Measurements from ENCODE around the gene HEPHL1. TPM values are rescaled to one million over a fixed set of nuclear protein-coding genes. Genes with fewer than 3 reads are reported as not detected.

The HEPHL1 gene
- total RNA-seq, 1 donor from 2014 or later = not detected

DNA sequence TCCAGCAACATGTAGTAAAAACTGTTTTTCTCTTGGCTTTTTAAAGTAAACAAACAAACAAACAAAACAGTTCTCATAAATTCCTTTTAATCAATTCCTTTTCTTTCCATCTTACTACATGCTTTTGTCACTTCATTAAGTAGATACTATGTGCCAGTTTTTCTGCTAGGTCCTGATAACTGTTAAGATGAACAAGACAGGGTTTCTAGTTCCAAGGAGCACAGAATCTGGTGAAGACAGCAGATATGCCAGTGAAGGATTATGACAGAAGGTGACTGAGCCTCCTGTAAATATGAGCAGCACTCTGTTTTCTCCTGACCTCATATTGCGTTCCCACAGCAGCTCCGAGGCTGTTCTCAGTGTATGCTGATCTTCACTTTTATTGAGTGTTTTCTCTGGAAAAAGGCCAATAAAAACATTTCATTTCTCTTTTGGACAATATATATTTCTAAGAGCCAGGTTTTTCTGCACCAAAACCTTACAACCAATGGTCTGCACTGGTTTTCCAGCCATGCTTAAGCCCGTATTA, 45.8 kb downstream of the HEPHL1 start:
- no peaks in the 10 kb centered on the region for H3K4me1 Mint-ChIP-seq (ENCODE audit: unreplicated experiment)
- H3K4me3 Mint-ChIP-seq (ENCODE audit: unreplicated experiment) = no peak overlapping the region
- DNase-seq (ENCODE audit: extremely low spot score, unreplicated experiment) = no peak
- H3K9me3 Mint-ChIP-seq (ENCODE audit: unreplicated experiment) = no peaks in the 10 kb centered on the region
- H3K27ac Mint-ChIP-seq (ENCODE audit: unreplicated experiment) = no peak overlapping the region
- no peaks in the 10 kb centered on the region for H3K36me3 Mint-ChIP-seq (ENCODE audit: unreplicated experiment)
- peaks cover 17% of the 10 kb centered on the region for H3K27me3 Mint-ChIP-seq (ENCODE audit: unreplicated experiment)
- TF ChIP-seq, protein P1, sequence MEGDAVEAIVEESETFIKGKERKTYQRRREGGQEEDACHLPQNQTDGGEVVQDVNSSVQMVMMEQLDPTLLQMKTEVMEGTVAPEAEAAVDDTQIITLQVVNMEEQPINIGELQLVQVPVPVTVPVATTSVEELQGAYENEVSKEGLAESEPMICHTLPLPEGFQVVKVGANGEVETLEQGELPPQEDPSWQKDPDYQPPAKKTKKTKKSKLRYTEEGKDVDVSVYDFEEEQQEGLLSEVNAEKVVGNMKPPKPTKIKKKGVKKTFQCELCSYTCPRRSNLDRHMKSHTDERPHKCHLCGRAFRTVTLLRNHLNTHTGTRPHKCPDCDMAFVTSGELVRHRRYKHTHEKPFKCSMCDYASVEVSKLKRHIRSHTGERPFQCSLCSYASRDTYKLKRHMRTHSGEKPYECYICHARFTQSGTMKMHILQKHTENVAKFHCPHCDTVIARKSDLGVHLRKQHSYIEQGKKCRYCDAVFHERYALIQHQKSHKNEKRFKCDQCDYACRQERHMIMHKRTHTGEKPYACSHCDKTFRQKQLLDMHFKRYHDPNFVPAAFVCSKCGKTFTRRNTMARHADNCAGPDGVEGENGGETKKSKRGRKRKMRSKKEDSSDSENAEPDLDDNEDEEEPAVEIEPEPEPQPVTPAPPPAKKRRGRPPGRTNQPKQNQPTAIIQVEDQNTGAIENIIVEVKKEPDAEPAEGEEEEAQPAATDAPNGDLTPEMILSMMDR (IDR thresholded peaks at IDR 0.05) = no peak

DNA sequence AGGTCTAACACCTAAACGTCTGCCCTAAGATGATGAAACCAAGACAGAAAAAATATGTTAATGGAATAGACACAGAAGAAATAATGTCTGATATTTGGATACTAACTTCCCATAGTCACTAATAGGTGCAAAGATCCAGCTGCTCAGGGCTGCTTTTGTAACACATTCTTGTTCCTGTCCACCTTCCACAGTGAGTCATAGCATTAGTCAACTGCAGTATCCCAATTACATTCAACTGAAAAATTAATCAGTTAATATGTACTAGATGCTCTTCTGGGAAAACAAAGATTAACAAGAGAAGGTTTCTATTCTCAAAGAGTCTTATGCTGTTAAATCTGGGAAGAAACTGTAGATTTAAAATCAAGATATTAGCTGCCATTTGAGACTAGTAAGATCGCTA, 47.6 kb downstream of the HEPHL1 start:
- H3K9me3 Mint-ChIP-seq (ENCODE audit: unreplicated experiment) = no peaks in the 10 kb centered on the region
- H3K4me3 Mint-ChIP-seq (ENCODE audit: unreplicated experiment) = no peak overlapping the region
- DNase-seq (ENCODE audit: extremely low spot score, unreplicated experiment) = no peak
- H3K27ac Mint-ChIP-seq (ENCODE audit: unreplicated experiment) = no peak overlapping the region
- no peaks in the 10 kb centered on the region for H3K36me3 Mint-ChIP-seq (ENCODE audit: unreplicated experiment)
- TF ChIP-seq, protein P1 (IDR thresholded peaks at IDR 0.05) = no peak
- H3K4me1 Mint-ChIP-seq (ENCODE audit: unreplicated experiment) = no peaks in the 10 kb centered on the region
- H3K27me3 Mint-ChIP-seq (ENCODE audit: unreplicated experiment) = peaks cover 7% of the 10 kb centered on the region

DNA sequence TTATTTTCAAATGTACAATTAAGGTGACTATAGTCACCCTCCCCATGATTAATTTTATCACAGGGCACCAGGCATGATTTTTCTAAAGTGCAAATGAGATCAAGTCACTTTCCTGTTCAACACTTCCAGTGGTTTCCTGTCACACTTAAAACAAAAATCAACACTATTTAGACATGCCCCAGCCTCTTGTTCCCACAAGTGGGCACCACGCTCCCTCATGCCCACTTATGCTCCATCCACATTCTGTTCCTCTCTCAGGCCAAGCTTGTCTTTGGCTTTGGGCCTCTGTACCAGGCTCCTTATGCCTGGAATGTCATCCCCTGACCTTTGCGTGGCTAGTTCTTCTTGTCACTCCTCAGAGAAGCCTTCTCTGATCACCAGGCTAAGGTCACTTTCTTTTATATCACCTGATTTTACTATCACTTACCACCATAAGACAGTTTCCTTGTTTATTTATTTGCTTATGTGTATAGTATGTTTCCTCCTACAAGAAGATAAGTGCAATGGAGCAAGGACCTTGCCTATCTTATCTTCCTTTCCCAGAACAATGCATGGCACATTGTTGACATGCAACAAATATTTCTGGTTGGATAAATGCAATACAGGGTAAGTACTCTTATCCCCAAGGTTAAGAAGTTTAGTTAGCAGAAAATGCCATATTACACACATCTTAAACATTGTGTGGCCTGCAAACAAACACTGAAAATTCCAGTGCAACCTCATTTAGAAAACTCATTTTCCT, 56.6 kb downstream of the HEPHL1 start:
- TF ChIP-seq, protein P1 (IDR thresholded peaks at IDR 0.05) = no peak

DNA sequence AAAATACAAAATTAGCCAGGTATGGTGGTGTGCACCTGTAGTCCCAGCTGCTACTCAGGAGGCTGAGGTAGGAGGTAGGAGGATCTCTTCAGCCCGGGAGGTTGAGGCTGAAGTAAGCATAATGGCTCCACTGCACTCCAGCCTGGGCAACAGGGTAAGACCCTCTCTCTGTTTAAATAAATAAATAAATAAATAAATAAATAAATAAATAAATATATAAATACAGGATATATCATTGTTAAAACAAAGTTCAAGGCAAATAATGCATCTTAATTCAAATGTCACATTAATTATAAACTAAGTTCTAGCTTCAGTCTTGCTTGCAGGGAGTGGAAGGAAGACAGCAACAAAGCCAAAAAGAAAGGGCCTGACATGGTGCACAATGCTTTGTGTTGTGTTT, 63.0 kb downstream of the HEPHL1 start:
- Mint-ChIP-seq H3K9me3 (ENCODE audit: unreplicated experiment) (peaks cover 4% of the 10 kb centered on the region), H3K36me3 (ENCODE audit: unreplicated experiment) (no peaks in the 10 kb centered on the region), H3K27me3 (ENCODE audit: unreplicated experiment) (peaks cover 26% of the 10 kb centered on the region), H3K4me3 (ENCODE audit: unreplicated experiment) (no peak overlapping the region), H3K4me1 (ENCODE audit: unreplicated experiment) (no peaks in the 10 kb centered on the region), H3K27ac (ENCODE audit: unreplicated experiment) (no peak overlapping the region)
- DNase-seq (ENCODE audit: extremely low spot score, unreplicated experiment) = no peak
- TF ChIP-seq, protein P1 (IDR thresholded peaks at IDR 0.05) = no peak

More for the DNA sequence above, 56.6 kb downstream of the HEPHL1 start:
- H3K36me3 Mint-ChIP-seq (ENCODE audit: unreplicated experiment) = no peaks in the 10 kb centered on the region
- no peaks in the 10 kb centered on the region for H3K4me1 Mint-ChIP-seq (ENCODE audit: unreplicated experiment)
- DNase-seq (ENCODE audit: extremely low spot score, unreplicated experiment) = no peak
- peaks cover 15% of the 10 kb centered on the region for H3K27me3 Mint-ChIP-seq (ENCODE audit: unreplicated experiment)
- no peak overlapping the region for H3K4me3 Mint-ChIP-seq (ENCODE audit: unreplicated experiment)
- peaks cover 4% of the 10 kb centered on the region for H3K9me3 Mint-ChIP-seq (ENCODE audit: unreplicated experiment)
- H3K27ac Mint-ChIP-seq (ENCODE audit: unreplicated experiment) = no peak overlapping the region

DNA sequence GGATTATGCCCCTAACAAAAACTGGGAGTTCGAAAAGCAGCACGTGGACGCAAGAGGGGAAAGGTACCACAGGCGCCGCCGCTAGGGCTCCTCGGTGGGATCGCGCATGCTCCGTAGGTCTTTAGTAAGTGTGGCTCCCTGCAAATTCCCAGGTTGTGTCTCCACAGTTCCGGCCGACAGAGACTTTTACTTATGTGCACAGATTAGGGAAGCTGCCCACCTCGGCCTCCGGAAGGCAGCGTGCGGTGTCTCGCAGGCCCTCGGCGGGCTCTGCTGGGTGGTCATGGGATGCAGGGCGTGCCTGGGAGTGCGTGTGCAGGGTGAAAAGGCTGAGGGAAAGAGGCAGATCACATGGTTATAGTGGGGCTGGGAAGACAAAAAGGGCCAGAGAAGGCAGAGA, 67.8 kb downstream of the HEPHL1 start:
- Mint-ChIP-seq H3K36me3 (ENCODE audit: unreplicated experiment) (no peaks in the 10 kb centered on the region), H3K27ac (ENCODE audit: unreplicated experiment) (no peak overlapping the region), H3K4me3 (ENCODE audit: unreplicated experiment) (no peak overlapping the region), H3K4me1 (ENCODE audit: unreplicated experiment) (no peaks in the 10 kb centered on the region), H3K27me3 (ENCODE audit: unreplicated experiment) (peaks cover 13% of the 10 kb centered on the region), H3K9me3 (ENCODE audit: unreplicated experiment) (peaks cover 3% of the 10 kb centered on the region)
- no peak for DNase-seq (ENCODE audit: extremely low spot score, unreplicated experiment)
- TF ChIP-seq, protein P1 (IDR thresholded peaks at IDR 0.05) = no peak

Data from osteocyte (in vitro differentiated cells).